H1 (cell line): ENCODE data around the gene PPP1R7.
"Not testable (repeated sequence)": the region's sequence is repeated elsewhere in the genome, so short reads cannot be mapped to it uniquely, and the experiment has no call there.

ENCODE experiments used
- ATF2 ChIP-seq: IDR thresholded peaks from 2 replicates; pipeline ENCODE4 v1.6.1; 2012; ENCODE audit warnings: low read length, inconsistent platforms
- CBX8 ChIP-seq: fragments of 300-800, 300-1000 bp; sonication (generic); IDR thresholded peaks from 2 replicates; pipeline ENCODE4 v1.7.1; 2016; ENCODE audit warnings: low read depth, low read length, borderline replicate concordance
- CEBPB ChIP-seq: IDR thresholded peaks from 2 replicates; pipeline ENCODE4 v1.6.1; 2012; ENCODE audit warnings: low read depth, low read length
- CTCF ChIP-seq, 3 experiments: IDR thresholded peaks; 1 replicate in 2 of 3; 2 replicates in 1 of 3; pipeline versions ENCODE4 v1.5.1 to v1.6.1; 2011; ENCODE audit warnings: low read length in 3 of 3, mild to moderate bottlenecking in 3 of 3, inconsistent platforms in 2 of 3, low read depth in 1 of 3, moderate library complexity in 1 of 3; ENCODE audit not compliant: insufficient read depth in 1 of 3; ENCODE audit errors: control extremely low read depth in 1 of 3
- GTF2F1 ChIP-seq: IDR thresholded peaks from 2 replicates; pipeline ENCODE4 v1.6.1; 2012; ENCODE audit warnings: low read depth, low read length, improper control_type of control experiment, borderline replicate concordance
- JUND ChIP-seq: IDR thresholded peaks from 2 replicates; pipeline ENCODE4 v1.6.1; 2011; ENCODE audit warnings: mild to moderate bottlenecking, improper control_type of control experiment, low read length
- KDM1A ChIP-seq: fragments of 200-600, 300-600 bp; sonication (generic); IDR thresholded peaks from 2 replicates; pipeline ENCODE4 v1.7.1; 2016; ENCODE audit warnings: mild to moderate bottlenecking, low read length, borderline replicate concordance
- PHF8 ChIP-seq: fragments of 200-600 bp; sonication (generic); conservative IDR thresholded peaks from 2 replicates; pipeline ENCODE4 v1.7.1; 2012; ENCODE audit warnings: low read depth, mild to moderate bottlenecking, inconsistent platforms, low read length, moderate library complexity
- POLR2A ChIP-seq, 2 experiments: IDR thresholded peaks; 1 replicate in 1 of 2; 2 replicates in 1 of 2; pipeline ENCODE4 v1.6.1; 2011; ENCODE audit warnings: low read depth in 2 of 2, low read length in 2 of 2, mild to moderate bottlenecking in 2 of 2; ENCODE audit errors: control extremely low read depth in 1 of 2
- POU5F1 ChIP-seq: IDR thresholded peaks from 2 replicates; pipeline ENCODE4 v1.6.1; 2011; ENCODE audit warnings: low read depth, mild to moderate bottlenecking, low read length, moderate library complexity
- RAD21 ChIP-seq, 2 experiments: IDR thresholded peaks in 1 of 2; conservative IDR thresholded peaks in 1 of 2; 2 replicates each; pipeline ENCODE4 v1.6.1; 2011; ENCODE audit warnings: low read depth in 2 of 2, low read length in 2 of 2, improper control_type of control experiment in 1 of 2, inconsistent platforms in 1 of 2, mild to moderate bottlenecking in 1 of 2, moderate library complexity in 1 of 2
- RNF2 ChIP-seq: fragments of 200-900, 300-1000 bp; sonication (generic); IDR thresholded peaks from 2 replicates; pipeline ENCODE4 v1.7.1; 2016; ENCODE audit warnings: borderline replicate concordance, low read depth, mild to moderate bottlenecking, antibody characterized with exemption, low read length; ENCODE audit not compliant: poor library complexity, severe bottlenecking; ENCODE audit errors: missing control alignments
- SP2 ChIP-seq: IDR thresholded peaks from 2 replicates; pipeline ENCODE4 v1.6.1; 2012; ENCODE audit warnings: mild to moderate bottlenecking, low read length, inconsistent platforms

GRCh38 chr2:241197246-241197645 is 47.0 kb downstream of the PPP1R7 start:
- not testable (repeated sequence) for TF ChIP-seq PHF8; CTCF (IDR thresholded peaks at IDR 0.05; ENCODE audit: control extremely low read depth in 1 of 3, insufficient read depth in 1 of 3, low read depth in 1 of 3, low read length in 3 of 3); KDM1A; POU5F1; RAD21 (IDR thresholded peaks at IDR 0.05 in 1 of 2, conservative IDR thresholded peaks at IDR 0.05 in 1 of 2; ENCODE audit: low read depth in 2 of 2, low read length in 2 of 2); JUND; POLR2A (IDR thresholded peaks at IDR 0.05; ENCODE audit: control extremely low read depth in 1 of 2, low read depth in 2 of 2, low read length in 2 of 2); CEBPB; SP2; GTF2F1; ATF2; CBX8; RNF2
